ENCODE results near the gene MYL6.

DNA sequence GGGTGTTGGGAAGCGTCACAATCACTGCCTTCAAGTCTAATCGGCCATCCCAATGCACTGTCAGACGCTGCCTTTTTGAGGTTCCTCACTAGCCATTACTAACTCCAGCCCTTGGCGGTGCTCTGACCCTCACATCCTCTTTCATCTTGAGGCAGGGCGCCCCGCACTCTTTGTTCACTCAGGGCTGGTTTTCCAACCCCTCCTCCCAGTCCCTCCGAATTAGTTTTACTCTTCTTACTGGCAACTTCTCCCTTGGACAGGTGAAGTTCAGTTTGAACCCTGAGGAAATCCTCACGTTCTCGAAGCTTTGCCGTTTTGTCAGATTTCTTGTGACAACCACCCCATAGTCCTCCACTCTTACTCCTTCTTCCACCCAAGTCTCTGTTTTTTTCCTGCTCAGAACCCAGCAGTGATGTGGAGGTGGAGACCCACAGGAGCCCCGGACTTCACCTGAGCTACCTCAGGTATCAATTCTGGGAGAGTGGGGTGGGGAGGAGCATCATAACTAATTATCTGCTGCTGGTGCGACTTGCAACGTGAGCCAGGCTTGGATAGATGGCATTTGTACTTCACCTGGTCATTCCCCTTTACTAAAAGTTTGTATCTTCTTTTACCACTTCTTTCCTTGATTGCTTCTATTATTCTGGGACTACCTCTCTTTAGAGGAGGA lies 39.3 kb upstream of the MYL6 start:
- TF ChIP-seq CHD2 (IDR thresholded peaks at IDR 0.05; ENCODE audit: low read length, partially characterized antibody) (no peak), EP300 (IDR thresholded peaks at IDR 0.05; ENCODE audit: borderline replicate concordance in 1 of 2, low read depth in 1 of 2, low read length in 1 of 2) (no peak), REST (IDR thresholded peaks at IDR 0.05; ENCODE audit: low read depth, low read length) (no peak), SMC3 (IDR thresholded peaks at IDR 0.05; ENCODE audit: low read depth, low read length) (no peak), CTCF (IDR thresholded peaks at IDR 0.05) (no peak), ZBTB33 (IDR thresholded peaks at IDR 0.05; ENCODE audit: borderline replicate concordance, low read depth) (no peak), EZH2phosphoT487 (IDR thresholded peaks at IDR 0.05; ENCODE audit: borderline replicate concordance, low read depth) (no peak), ELF1 (IDR thresholded peaks at IDR 0.05) (no peak)

Measured in SK-N-SH (cell line).